OCI-LY1 (cell line): Measurements from ENCODE around the gene PTPRA.

Source experiments
- CTCF ChIP-seq: fragments of 200-600 bp; sonication (generic), shearing (Covaris generic); IDR thresholded peaks from 2 replicates; pipeline ENCODE4 v1.5.1; 2017; ENCODE audit warnings: mild to moderate bottlenecking, antibody characterized with exemption, low read length, moderate library complexity, mixed read lengths
- EZH2 ChIP-seq: fragments of 200-600 bp; sonication (generic), shearing (Covaris generic); IDR thresholded peaks from 2 replicates; pipeline ENCODE4 v1.8.0; 2017; ENCODE audit warnings: borderline replicate concordance, mixed run types, mild to moderate bottlenecking, antibody characterized with exemption, low read length, moderate library complexity, mixed read lengths

GRCh38 chr20:2889209-2889608, 15.9 kb downstream of the PTPRA start:
- TF ChIP-seq CTCF (no peak), EZH2 (no peak)
